Raji (cell line): Measurements from ENCODE around the gene WDR5.

Source experiments
- POLR2A ChIP-seq: IDR thresholded peaks from 2 replicates; pipeline ENCODE4 v1.6.1; 2011; ENCODE audit warnings: low read depth, low read length, control low read depth; ENCODE audit not compliant: insufficient read depth

WDR5 gene

GRCh38 chr9:134165357-134166315, 29.8 kb downstream of the WDR5 start:
- no peak for TF ChIP-seq POLR2A

- no peak for TF ChIP-seq POLR2A
Measured at GRCh38 chr9:134166374-134166773, 30.5 kb downstream of the WDR5 start.

GRCh38 chr9:134167530-134167931, 31.6 kb downstream of the WDR5 start:
- no peak for TF ChIP-seq POLR2A

GRCh38 chr9:134168757-134169550, 33.1 kb downstream of the WDR5 start:
- TF ChIP-seq POLR2A: no peak

GRCh38 chr9:134169724-134170401, 34.0 kb downstream of the WDR5 start:
- TF ChIP-seq POLR2A: no peak

GRCh38 chr9:134170532-134171315, 34.8 kb downstream of the WDR5 start:
- no peak for TF ChIP-seq POLR2A

GRCh38 chr9:134171316-134172197, 35.7 kb downstream of the WDR5 start:
- TF ChIP-seq POLR2A: no peak

- no peak for TF ChIP-seq POLR2A
Measured at GRCh38 chr9:134172198-134173126, 36.6 kb downstream of the WDR5 start.

- TF ChIP-seq POLR2A: no peak
Measured at GRCh38 chr9:134173127-134174072, 37.5 kb downstream of the WDR5 start.

- TF ChIP-seq POLR2A: no peak
Measured at GRCh38 chr9:134174073-134174449, 38.2 kb downstream of the WDR5 start.

- no peak for TF ChIP-seq POLR2A
Measured at GRCh38 chr9:134174526-134175290, 38.8 kb downstream of the WDR5 start.
